ENCODE measurements around the gene CEP70.

GRCh38 chr3:138452436-138452835 is 141.6 kb downstream of the CEP70 start:
- TF ChIP-seq CTCF (IDR thresholded peaks at IDR 0.05 in 8 of 11, conservative IDR thresholded peaks at IDR 0.05 in 3 of 11) (no peak), POLR2AphosphoS5 (IDR thresholded peaks at IDR 0.05) (no peak)

Measured in spleen (tissue), 7 donors.